HCT116 (cell line): Measurements from ENCODE around the gene CCDC81.

ENCODE experiments used
- CEBPB ChIP-seq: IDR thresholded peaks from 2 replicates; pipeline ENCODE4 v1.6.1; 2012; ENCODE audit warnings: low read depth
- CTCF ChIP-seq, 3 experiments: fragments of 200-600 bp in 1 of 3; sonication (generic) in 1 of 3; IDR thresholded peaks in 2 of 3; conservative IDR thresholded peaks in 1 of 3; 2 replicates each; pipeline ENCODE4 v1.5.1; 2012 to 2017; ENCODE audit warnings: low read depth in 2 of 3, low read length in 2 of 3, antibody characterized with exemption in 1 of 3, borderline replicate concordance in 1 of 3, control low read depth in 1 of 3, mild to moderate bottlenecking in 1 of 3, mixed read lengths in 1 of 3, mixed run types in 1 of 3, moderate library complexity in 1 of 3; ENCODE audit not compliant: insufficient read depth in 1 of 3
- EZH2 ChIP-seq: fragments of 200-600 bp; sonication (generic); IDR thresholded peaks from 2 replicates; pipeline ENCODE4 v1.6.1; 2017; ENCODE audit warnings: antibody characterized with exemption, mixed run types
- EZH2phosphoT487 ChIP-seq: fragments of 200-600 bp; IDR thresholded peaks from 2 replicates; pipeline ENCODE4 v1.6.1; 2018; ENCODE audit warnings: antibody characterized with exemption, borderline replicate concordance
- JUND ChIP-seq: IDR thresholded peaks from 2 replicates; pipeline ENCODE4 v1.6.1; 2012
- MAX ChIP-seq: IDR thresholded peaks from 2 replicates; pipeline ENCODE4 v1.6.1; 2012
- POLR2A ChIP-seq: IDR thresholded peaks from 2 replicates; pipeline ENCODE4 v1.7.0; 2011; ENCODE audit warnings: borderline replicate concordance; ENCODE audit not compliant: insufficient read depth, insufficient read length; ENCODE audit errors: extremely low read depth
- POLR2AphosphoS5 ChIP-seq: IDR thresholded peaks from 2 replicates; pipeline ENCODE4 v1.6.1; 2011; ENCODE audit warnings: mild to moderate bottlenecking, low read depth, low read length, moderate library complexity
- RAD21 ChIP-seq: IDR thresholded peaks from 2 replicates; pipeline ENCODE4 v1.6.1; 2012; ENCODE audit warnings: low read depth, mild to moderate bottlenecking
- TCF7L2 ChIP-seq: IDR thresholded peaks from 2 replicates; pipeline ENCODE4 v1.7.0; 2011; ENCODE audit warnings: borderline replicate concordance, inconsistent platforms; ENCODE audit not compliant: insufficient read depth, insufficient read length; ENCODE audit errors: extremely low read depth
- ZFX ChIP-seq: fragments of 450-650 bp; IDR thresholded peaks from 2 replicates; pipeline ENCODE4 v1.6.1; 2017
- ZNF274 ChIP-seq: fragments of 200-500 bp; sonication (Bioruptor generic); IDR thresholded peaks from 2 replicates; pipeline ENCODE4 v1.6.1; 2014; ENCODE audit warnings: mild to moderate bottlenecking, low read depth, low read length, inconsistent platforms
- TF ChIP-seq, protein P1 (sequence below): IDR thresholded peaks from 2 replicates; pipeline ENCODE4 v1.6.1; 2012; ENCODE audit warnings: low read depth
- TF ChIP-seq, protein P2 (sequence below): IDR thresholded peaks from 2 replicates; pipeline ENCODE4 v1.6.1; 2011; ENCODE audit warnings: mild to moderate bottlenecking, low read length, moderate library complexity; ENCODE audit not compliant: insufficient replicate concordance; ENCODE audit errors: extremely low read depth

DNA sequence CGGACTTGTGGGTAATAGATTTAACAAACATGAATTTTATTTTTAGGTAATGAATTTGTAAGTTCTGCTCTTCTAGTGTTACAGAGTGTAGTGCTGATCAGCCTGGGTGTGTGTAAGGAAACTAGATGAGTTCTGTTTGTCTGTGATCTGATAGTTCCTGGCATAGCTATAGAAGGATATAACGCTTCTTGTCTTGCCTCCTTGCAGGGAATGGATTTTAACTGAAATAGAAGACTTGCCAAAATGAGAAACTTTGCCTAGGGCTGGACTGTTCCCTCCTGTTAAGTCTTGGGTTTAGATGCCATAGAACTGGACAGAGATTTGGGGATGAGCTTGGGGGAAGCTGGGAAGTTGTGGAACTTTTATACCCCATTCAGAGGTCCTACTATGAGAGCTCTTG, 11.6 kb downstream of the CCDC81 start:
- TF ChIP-seq CTCF (IDR thresholded peaks at IDR 0.05 in 2 of 3, conservative IDR thresholded peaks at IDR 0.05 in 1 of 3; ENCODE audit: borderline replicate concordance in 1 of 3, insufficient read depth in 1 of 3, low read depth in 2 of 3, low read length in 2 of 3), result no peak
- TF ChIP-seq MAX, result no peak
- TF ChIP-seq POLR2A, result no peak
- no peak for TF ChIP-seq RAD21
- no peak for TF ChIP-seq EZH2phosphoT487
- no peak for TF ChIP-seq ZFX
- no peak for TF ChIP-seq POLR2AphosphoS5
- TF ChIP-seq JUND, result no peak
- TF ChIP-seq, protein P1, sequence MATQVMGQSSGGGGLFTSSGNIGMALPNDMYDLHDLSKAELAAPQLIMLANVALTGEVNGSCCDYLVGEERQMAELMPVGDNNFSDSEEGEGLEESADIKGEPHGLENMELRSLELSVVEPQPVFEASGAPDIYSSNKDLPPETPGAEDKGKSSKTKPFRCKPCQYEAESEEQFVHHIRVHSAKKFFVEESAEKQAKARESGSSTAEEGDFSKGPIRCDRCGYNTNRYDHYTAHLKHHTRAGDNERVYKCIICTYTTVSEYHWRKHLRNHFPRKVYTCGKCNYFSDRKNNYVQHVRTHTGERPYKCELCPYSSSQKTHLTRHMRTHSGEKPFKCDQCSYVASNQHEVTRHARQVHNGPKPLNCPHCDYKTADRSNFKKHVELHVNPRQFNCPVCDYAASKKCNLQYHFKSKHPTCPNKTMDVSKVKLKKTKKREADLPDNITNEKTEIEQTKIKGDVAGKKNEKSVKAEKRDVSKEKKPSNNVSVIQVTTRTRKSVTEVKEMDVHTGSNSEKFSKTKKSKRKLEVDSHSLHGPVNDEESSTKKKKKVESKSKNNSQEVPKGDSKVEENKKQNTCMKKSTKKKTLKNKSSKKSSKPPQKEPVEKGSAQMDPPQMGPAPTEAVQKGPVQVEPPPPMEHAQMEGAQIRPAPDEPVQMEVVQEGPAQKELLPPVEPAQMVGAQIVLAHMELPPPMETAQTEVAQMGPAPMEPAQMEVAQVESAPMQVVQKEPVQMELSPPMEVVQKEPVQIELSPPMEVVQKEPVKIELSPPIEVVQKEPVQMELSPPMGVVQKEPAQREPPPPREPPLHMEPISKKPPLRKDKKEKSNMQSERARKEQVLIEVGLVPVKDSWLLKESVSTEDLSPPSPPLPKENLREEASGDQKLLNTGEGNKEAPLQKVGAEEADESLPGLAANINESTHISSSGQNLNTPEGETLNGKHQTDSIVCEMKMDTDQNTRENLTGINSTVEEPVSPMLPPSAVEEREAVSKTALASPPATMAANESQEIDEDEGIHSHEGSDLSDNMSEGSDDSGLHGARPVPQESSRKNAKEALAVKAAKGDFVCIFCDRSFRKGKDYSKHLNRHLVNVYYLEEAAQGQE, result no peak
- TF ChIP-seq EZH2, result no peak
- TF ChIP-seq, protein P2, sequence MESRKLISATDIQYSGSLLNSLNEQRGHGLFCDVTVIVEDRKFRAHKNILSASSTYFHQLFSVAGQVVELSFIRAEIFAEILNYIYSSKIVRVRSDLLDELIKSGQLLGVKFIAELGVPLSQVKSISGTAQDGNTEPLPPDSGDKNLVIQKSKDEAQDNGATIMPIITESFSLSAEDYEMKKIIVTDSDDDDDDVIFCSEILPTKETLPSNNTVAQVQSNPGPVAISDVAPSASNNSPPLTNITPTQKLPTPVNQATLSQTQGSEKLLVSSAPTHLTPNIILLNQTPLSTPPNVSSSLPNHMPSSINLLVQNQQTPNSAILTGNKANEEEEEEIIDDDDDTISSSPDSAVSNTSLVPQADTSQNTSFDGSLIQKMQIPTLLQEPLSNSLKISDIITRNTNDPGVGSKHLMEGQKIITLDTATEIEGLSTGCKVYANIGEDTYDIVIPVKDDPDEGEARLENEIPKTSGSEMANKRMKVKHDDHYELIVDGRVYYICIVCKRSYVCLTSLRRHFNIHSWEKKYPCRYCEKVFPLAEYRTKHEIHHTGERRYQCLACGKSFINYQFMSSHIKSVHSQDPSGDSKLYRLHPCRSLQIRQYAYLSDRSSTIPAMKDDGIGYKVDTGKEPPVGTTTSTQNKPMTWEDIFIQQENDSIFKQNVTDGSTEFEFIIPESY, result no peak
- no peak for TF ChIP-seq TCF7L2
- no peak for TF ChIP-seq CEBPB
- TF ChIP-seq ZNF274, result no peak
